ENCODE data around the gene TRAF4.

- TF ChIP-seq, protein P1, sequence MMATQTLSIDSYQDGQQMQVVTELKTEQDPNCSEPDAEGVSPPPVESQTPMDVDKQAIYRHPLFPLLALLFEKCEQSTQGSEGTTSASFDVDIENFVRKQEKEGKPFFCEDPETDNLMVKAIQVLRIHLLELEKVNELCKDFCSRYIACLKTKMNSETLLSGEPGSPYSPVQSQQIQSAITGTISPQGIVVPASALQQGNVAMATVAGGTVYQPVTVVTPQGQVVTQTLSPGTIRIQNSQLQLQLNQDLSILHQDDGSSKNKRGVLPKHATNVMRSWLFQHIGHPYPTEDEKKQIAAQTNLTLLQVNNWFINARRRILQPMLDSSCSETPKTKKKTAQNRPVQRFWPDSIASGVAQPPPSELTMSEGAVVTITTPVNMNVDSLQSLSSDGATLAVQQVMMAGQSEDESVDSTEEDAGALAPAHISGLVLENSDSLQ (IDR thresholded peaks at IDR 0.05) = no peak
- TF ChIP-seq FOXA1 (IDR thresholded peaks at IDR 0.05) = no peak
- no peak for TF ChIP-seq BHLHE40 (IDR thresholded peaks at IDR 0.05; ENCODE audit: borderline replicate concordance)
- no peak for TF ChIP-seq ARNT (IDR thresholded peaks at IDR 0.05)
- no peak for TF ChIP-seq SUZ12 (IDR thresholded peaks at IDR 0.05)
- TF ChIP-seq FOXK2 (IDR thresholded peaks at IDR 0.05) = no peak
- no peak for TF ChIP-seq ELF4 (IDR thresholded peaks at IDR 0.05)
- no peak for TF ChIP-seq L3MBTL2 (conservative IDR thresholded peaks at IDR 0.05)
- no peak for TF ChIP-seq SP1 (IDR thresholded peaks at IDR 0.05)
- no peak for TF ChIP-seq LEF1 (IDR thresholded peaks at IDR 0.05; ENCODE audit: borderline replicate concordance)
- no peak for TF ChIP-seq NFRKB (IDR thresholded peaks at IDR 0.05)
- TF ChIP-seq ZNF384 (IDR thresholded peaks at IDR 0.05) = no peak
Measured at GRCh38 chr17:28796062-28796461, 52.3 kb downstream of the TRAF4 start.

Data from HEK293T (cell line).